ENCODE measurements around the gene SEMA6D. TPM values are rescaled to one million over a fixed set of nuclear protein-coding genes. Genes with fewer than 3 reads are reported as not detected.

The SEMA6D gene
- total and polyA plus RNA-seq, 10 of the 15 experiments (the other 5 are each of a cell fraction or from before 2014, with no cell fraction given) = 0.01 to 0.52 (median 0.09) TPM; not detected in 6

DNA sequence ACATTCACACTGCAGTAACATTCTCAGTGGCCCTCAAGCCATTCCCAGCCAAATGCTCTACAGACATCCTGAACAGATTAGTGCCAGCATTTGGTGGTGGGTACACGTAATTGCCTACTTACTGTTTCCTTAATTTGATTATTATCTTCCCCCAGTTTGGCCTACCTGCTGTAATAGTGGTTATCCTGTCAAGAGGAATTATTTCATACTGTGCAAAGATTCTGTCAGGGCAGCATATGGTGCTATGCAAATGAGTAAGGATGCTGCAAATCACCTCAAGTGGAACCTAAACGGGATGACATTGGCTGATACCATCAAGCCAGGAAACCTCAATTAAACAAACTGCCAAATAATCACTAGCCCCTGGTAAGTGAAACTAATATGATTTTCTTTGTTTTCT is 88.7 kb downstream of the SEMA6D start (continued):
- no peak for TF ChIP-seq WRNIP1 (IDR thresholded peaks at IDR 0.05; ENCODE audit: borderline replicate concordance, low read depth, low read length)

DNA sequence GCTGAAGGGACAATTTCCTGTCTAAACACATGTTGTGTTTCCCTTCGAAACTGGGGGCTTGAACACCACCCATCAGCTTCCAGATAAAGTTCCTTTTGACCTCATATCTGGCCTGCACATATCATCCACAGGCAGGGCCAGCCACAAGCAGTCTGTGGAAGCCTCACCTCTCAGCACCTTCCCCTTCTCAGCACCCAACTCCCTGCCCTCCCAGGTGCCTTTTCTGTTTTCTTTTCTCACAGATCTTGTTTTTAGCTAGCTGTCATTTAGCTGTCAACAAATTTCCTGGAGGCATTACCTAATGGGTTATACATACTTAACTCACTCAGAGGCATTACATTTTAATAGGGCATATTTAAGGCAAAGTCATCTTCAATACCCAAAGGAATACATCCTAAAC is 93.9 kb downstream of the SEMA6D start:
- TF ChIP-seq MEF2B (IDR thresholded peaks at IDR 0.05; ENCODE audit: partially characterized antibody, poor library complexity, severe bottlenecking) (no peak), EZH2 (IDR thresholded peaks at IDR 0.05; ENCODE audit: borderline replicate concordance, control insufficient read depth, low read depth, low read length) (no peak), LARP7 (IDR thresholded peaks at IDR 0.05) (no peak), IKZF2 (IDR thresholded peaks at IDR 0.05) (no peak), KLF5 (IDR thresholded peaks at IDR 0.05; ENCODE audit: partially characterized antibody) (no peak)
- TF ChIP-seq, protein P1, sequence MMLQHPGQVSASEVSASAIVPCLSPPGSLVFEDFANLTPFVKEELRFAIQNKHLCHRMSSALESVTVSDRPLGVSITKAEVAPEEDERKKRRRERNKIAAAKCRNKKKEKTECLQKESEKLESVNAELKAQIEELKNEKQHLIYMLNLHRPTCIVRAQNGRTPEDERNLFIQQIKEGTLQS (IDR thresholded peaks at IDR 0.05; ENCODE audit: borderline replicate concordance, extremely low read depth, low read depth, low read length) = no peak
- Histone ChIP-seq H3K9ac (ENCODE audit: control insufficient read depth, insufficient read depth, low read length) (no peak overlapping the region), H3K27me3 (replicated peaks in 1 of 2; ENCODE audit: control insufficient read depth in 2 of 2, insufficient read depth in 2 of 2, low read length in 1 of 2) (no peaks in the 10 kb centered on the region), H3K36me3 (ENCODE audit: control insufficient read depth in 2 of 2, insufficient read depth in 2 of 2, low read length in 1 of 2) (no peaks in the 10 kb centered on the region), H3K79me2 (ENCODE audit: control insufficient read depth, insufficient read depth, low read length) (no peaks in the 10 kb centered on the region), H3K4me3 (no peak overlapping the region), H2AFZ (ENCODE audit: control insufficient read depth, low read depth, low read length) (no peak overlapping the region), H3K4me2 (ENCODE audit: control insufficient read depth, insufficient read depth) (no peak overlapping the region), H3K4me1 (ENCODE audit: control insufficient read depth, insufficient read depth, low read length) (peaks cover 19% of the 10 kb centered on the region), H4K20me1 (ENCODE audit: control insufficient read depth, insufficient read depth) (no peaks in the 10 kb centered on the region), H3K27ac (ENCODE audit: control insufficient read depth, insufficient read depth) (no peak overlapping the region), H3K9me3 (replicated peaks; ENCODE audit: control insufficient read depth, insufficient read depth, low read length) (no peaks in the 10 kb centered on the region; the same call in 2 of the 3 replicates)
- POLR2A ChIA-PET = no interaction called here
- ATAC-seq (no peak), FAIRE-seq (no peak), DNase-seq (ENCODE audit: low read depth, low spot score) (no peak)
- intact Hi-C loops (cut with micrococcal nuclease; ENCODE audit: unreplicated experiment) (loop anchor here (5.0 kb wide), 2 partner anchors 51 to 151 kb away; no protein-coding TSS in a partner anchor), in situ Hi-C loops (cut with MboI) (no loop called here)
- CTCF ChIA-PET = no interaction called here
- SMC1A ChIA-PET (ENCODE audit: uncharacterized antibody, unreplicated experiment) = no interaction called here
- 0% methylated on average over 1 of the region's 1 CpG for WGBS (ENCODE audit: insufficient coverage, insufficient replicate concordance, low lambda C conversion rate, missing lambda C conversion rate)
- RAD21 ChIA-PET (ENCODE audit: unreplicated experiment) = no interaction called here
- no TSS peak for BruUV-seq (replicated peaks)
